HUES48 (cell line): ENCODE measurements around the gene SVIL.

Experiments used
- H3K27ac ChIP-seq: one replicate; pipeline ENCODE4 v1.7.0; 2013; ENCODE audit warnings: low read depth, low read length, inconsistent platforms
- H3K27me3 ChIP-seq: 2 replicates; pipeline ENCODE4 v1.6.1; 2013; ENCODE audit warnings: mild to moderate bottlenecking, low read length; ENCODE audit not compliant: control insufficient read depth, insufficient read depth
- H3K36me3 ChIP-seq: 2 replicates; pipeline ENCODE4 v1.6.1; 2013; ENCODE audit warnings: low read length; ENCODE audit not compliant: control insufficient read depth, insufficient read depth
- H3K4me1 ChIP-seq: 2 replicates; pipeline ENCODE4 v1.6.1; 2013; ENCODE audit warnings: mild to moderate bottlenecking, low read length; ENCODE audit not compliant: control insufficient read depth, insufficient read depth
- H3K4me3 ChIP-seq: 2 replicates; pipeline ENCODE4 v1.5.1; 2013; ENCODE audit warnings: mild to moderate bottlenecking, low read depth, low read length
- H3K9ac ChIP-seq: 2 replicates; pipeline ENCODE4 v1.6.1; 2013; ENCODE audit warnings: mild to moderate bottlenecking, low read depth, low read length, moderate library complexity
- H3K9me3 ChIP-seq: 2 replicates; pipeline ENCODE4 v1.6.1; 2013; ENCODE audit warnings: low read length; ENCODE audit not compliant: control insufficient read depth, insufficient read depth

The SVIL gene

GRCh38 chr10:29648983-29649268, 14.2 kb upstream of the SVIL start:
- no peaks in the 10 kb centered on the region for H3K36me3 ChIP-seq

DNA sequence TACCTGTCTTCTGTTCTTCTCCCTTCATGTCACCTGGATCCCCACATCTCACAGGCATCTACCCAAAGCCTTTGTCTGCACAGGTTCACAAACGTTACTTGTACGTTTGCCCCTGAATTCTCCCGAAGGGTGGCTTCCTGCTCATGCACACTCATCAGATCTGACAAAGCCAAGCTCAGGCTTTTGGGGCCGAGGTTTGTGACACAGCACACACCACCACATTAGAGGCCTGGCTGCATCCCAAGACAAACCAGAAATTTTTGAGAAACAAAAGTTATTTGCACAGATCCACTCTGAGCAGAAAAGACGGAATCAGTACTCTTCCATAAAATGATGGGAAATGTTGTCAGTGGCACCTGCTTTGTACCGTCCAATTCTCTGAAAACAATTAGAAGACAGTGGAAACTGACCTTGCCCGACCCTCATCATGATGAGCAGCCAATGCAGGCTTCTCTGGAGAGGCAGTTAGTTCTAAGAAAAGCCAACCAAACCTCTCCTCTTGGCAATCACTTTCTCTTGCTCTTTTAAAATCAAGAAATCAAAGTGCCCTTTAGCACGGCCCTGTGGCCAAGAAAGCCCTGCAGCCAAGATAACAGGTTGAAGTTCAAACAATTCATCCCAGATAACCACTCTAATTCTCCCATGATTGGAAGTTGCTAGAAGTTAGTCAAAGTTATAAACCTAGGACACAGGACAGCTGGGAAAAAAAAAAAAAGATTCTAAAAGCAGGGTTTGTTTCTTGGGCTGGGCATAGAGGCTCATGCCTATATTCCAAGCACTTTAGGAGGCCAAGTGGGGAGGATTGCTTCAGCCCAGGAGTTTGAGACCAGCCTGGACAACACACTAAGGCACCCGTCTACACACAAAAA, 13.6 kb upstream of the SVIL start:
- Histone ChIP-seq H3K9ac (no peak overlapping the region), H3K36me3 (no peaks in the 10 kb centered on the region), H3K9me3 (no peaks in the 10 kb centered on the region; the same call in 1 of the 2 replicates), H3K4me3 (no peak overlapping the region), H3K27me3 (no peaks in the 10 kb centered on the region), H3K27ac (peak overlapping the region; percentile 20), H3K4me1 (peaks cover 23% of the 10 kb centered on the region)

More at GRCh38 chr10:29648983-29649268, 14.2 kb upstream of the SVIL start:
- Histone ChIP-seq H3K9ac (no peak overlapping the region), H3K27ac (no peak overlapping the region), H3K27me3 (no peaks in the 10 kb centered on the region), H3K4me3 (no peak overlapping the region), H3K9me3 (no peaks in the 10 kb centered on the region; the same call in 1 of the 2 replicates), H3K4me1 (peaks cover 19% of the 10 kb centered on the region)

DNA sequence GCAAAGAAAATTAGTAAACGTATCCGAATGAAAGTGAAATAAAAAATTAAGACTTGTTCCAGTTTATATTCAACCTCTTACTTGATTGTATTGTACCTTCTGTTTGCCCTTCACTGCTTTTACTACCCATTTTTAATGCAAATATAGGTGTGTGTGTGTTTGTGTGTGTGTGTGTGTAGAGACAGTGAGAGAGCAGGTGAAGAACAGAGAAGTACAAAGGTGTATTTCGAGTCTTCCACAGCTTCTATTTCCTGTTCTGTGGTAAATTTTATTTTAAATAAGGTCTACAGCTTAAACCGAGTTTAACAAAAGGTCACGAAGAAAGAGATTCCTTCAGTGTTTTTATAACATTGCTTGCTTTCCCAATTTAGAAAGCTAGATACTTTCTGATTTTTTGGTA, 12.7 kb upstream of the SVIL start:
- no peak overlapping the region for H3K27ac ChIP-seq
- no peaks in the 10 kb centered on the region for H3K36me3 ChIP-seq
- H3K27me3 ChIP-seq, result no peaks in the 10 kb centered on the region
- H3K4me1 ChIP-seq, result peaks cover 27% of the 10 kb centered on the region
- no peak overlapping the region for H3K9ac ChIP-seq
- H3K4me3 ChIP-seq, result no peak overlapping the region
- no peaks in the 10 kb centered on the region; the same call in 1 of the 2 replicates for H3K9me3 ChIP-seq

DNA sequence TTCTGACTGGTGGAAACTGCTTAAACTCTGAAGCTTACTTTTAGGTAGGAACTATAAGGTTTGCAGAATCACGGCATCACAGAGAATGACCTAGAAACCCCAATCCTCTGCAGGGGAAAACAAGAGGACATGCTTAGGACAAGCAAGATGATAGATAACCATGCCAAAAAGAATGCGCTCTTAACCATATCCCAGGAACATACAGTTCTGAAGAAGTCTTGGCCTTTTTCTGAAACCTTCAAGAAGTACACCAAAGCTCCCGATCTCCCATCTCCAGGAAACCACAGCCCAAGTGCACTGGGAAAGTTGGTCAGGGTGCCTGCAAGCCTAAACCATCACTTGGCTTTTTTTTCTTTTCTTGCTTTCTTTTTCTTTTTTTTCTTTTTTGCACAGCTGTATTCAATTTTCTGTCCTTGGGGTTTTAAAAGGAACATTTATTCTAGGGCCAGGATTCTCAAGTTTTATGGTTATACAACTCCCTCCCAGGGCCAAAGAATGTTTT, 12.2 kb upstream of the SVIL start:
- no peak overlapping the region for H3K4me3 ChIP-seq
- H3K4me1 ChIP-seq, result peaks cover 27% of the 10 kb centered on the region
- H3K27me3 ChIP-seq, result no peaks in the 10 kb centered on the region
- H3K9ac ChIP-seq, result no peak overlapping the region
- H3K36me3 ChIP-seq, result no peaks in the 10 kb centered on the region
- H3K27ac ChIP-seq, result no peak overlapping the region
- no peaks in the 10 kb centered on the region for H3K9me3 ChIP-seq

DNA sequence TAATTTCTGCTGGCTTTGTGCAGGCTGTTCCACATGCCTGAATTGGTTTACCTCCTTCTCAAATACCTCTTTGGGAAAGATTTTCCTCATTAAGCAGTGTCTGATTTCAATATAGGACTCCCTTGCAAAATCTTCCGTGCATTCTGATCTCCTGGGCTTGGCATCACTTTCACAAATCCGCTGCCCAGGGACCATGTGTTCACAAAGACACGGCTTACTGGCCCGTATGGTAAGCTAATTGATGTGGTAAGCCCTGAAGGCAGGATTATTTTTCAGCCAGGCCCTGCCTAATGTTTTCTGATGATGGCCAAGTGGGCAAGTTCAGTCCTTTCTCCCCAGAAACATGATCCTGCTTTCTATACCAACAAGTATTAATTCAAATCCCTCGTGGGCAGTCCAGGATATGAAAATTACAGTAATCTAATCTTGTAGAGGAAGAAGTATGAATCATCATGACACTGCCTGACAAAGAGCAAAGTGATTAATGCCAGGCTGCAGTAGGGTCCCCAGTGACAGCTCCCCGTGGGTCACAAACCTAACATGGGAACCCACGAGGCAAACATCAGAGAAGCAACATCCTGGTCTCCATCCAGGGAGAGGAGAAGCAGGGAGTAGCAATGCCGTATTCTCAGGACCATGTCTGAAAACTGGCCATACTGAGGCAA, 11.6 kb upstream of the SVIL start:
- Histone ChIP-seq H3K27ac (no peak overlapping the region), H3K4me1 (peaks cover 27% of the 10 kb centered on the region), H3K36me3 (no peaks in the 10 kb centered on the region), H3K9ac (no peak overlapping the region), H3K4me3 (no peak overlapping the region), H3K27me3 (no peaks in the 10 kb centered on the region), H3K9me3 (no peaks in the 10 kb centered on the region)

DNA sequence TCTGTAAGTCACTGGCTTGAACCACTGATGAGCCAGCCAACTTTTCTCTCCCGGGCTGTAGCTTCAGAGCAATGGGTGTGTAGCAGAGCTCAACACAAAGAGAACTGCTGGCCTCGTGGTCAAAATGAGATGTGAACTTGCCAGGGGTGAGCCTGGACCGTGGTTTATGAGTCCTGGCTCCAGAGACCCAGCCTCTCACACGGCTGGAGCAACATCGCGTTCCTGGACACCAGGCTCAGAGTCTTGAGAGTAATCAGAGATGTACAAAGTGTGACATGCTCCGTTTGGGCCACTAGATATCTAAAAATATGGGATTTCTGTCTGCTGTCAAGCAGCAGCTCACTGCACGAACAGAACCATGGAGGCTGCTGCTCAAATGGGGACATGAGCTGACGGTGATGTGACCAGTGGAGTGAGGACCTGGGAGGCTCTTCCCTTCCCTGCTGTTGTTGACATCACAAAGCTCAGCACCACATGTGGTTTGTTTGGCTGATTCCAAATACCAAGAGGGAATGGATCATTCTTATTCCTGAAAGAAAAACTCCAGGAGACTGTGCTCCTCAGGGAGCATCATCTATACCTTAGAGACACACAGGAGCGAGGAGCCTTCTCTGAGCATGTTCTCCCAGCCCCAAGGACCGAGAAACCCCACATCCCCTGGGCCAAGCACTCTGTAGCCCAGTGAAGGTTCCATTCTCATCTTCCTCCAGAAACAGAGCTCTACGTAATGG, 9.2 kb upstream of the SVIL start:
- H3K4me3 ChIP-seq, result no peak overlapping the region
- peak overlapping the region; percentile 42 for H3K27ac ChIP-seq
- no peaks in the 10 kb centered on the region for H3K27me3 ChIP-seq
- H3K9me3 ChIP-seq, result no peaks in the 10 kb centered on the region
- H3K36me3 ChIP-seq, result no peaks in the 10 kb centered on the region
- H3K9ac ChIP-seq, result no peak overlapping the region
- H3K4me1 ChIP-seq, result peaks cover 27% of the 10 kb centered on the region

DNA sequence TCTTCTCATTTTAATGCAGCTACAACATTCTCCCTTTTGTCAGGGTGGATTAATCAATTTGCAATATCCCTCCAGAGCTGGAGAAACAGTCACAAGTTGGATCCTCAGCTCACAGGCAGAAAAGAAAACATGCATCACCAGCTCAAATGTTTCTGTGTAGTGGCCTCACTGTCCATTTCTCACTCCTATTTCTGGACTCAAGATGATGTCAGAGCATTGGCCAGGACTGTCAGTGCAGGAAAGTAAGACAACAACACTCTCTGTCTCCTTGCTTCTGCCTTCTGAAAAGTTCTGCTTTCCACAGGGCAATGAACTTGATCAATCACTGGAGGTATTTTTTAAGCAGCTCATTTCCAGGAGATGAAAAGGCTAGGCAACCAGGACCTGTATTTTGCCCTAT, 8.2 kb upstream of the SVIL start:
- Histone ChIP-seq H3K4me1 (peaks cover 22% of the 10 kb centered on the region), H3K9ac (no peak overlapping the region)

DNA sequence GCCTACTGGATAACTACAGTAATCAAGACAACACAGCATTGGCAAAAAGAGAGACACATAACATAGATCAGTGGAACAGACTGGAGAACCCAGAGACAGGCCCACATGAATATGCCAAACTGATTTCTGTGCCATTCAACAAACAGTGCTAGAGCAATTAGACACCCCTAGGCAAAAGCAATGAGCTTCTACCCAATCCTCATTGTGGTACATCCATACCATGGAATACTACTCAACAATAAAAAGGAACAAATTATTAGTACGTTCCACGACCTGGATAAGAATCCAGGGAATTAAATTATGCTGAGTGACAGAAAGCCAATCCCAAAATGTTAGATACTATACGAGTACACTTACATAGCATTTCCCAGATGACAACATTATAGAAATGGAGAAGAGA, 2.8 kb upstream of the SVIL start:
- no peak overlapping the region for H3K9ac ChIP-seq
- no peaks in the 10 kb centered on the region for H3K27me3 ChIP-seq
- H3K4me1 ChIP-seq, result peaks cover 34% of the 10 kb centered on the region
- H3K9me3 ChIP-seq, result no peaks in the 10 kb centered on the region
- H3K4me3 ChIP-seq, result no peak overlapping the region
- no peak overlapping the region for H3K27ac ChIP-seq
- H3K36me3 ChIP-seq, result no peaks in the 10 kb centered on the region

More for the DNA sequence above, 8.2 kb upstream of the SVIL start:
- H3K9me3 ChIP-seq, result no peaks in the 10 kb centered on the region
- H3K27me3 ChIP-seq, result no peaks in the 10 kb centered on the region
- no peaks in the 10 kb centered on the region for H3K36me3 ChIP-seq
- H3K27ac ChIP-seq, result no peak overlapping the region
- H3K4me3 ChIP-seq, result no peak overlapping the region

DNA sequence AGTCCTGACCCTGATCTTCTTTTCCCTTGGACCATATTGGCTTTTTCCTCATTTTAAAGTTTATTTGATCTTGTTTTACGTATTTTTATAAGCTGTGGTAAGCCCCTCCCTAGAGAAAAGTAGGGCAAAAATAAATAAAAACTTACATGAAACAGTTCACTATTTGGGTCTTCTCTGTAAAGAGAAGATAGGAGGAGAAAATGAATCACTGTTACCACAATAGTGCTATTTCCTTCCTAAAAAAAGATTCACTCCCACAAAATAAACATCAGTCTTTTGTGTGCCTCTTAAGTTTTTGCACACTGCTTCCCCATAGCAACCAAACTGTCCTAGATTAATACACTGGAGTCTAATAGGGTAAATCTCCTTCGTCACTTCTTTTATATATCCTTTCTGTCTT, 1.4 kb upstream of the SVIL start:
- H3K4me3 ChIP-seq, result no peak overlapping the region
- no peaks in the 10 kb centered on the region for H3K27me3 ChIP-seq
- no peaks in the 10 kb centered on the region for H3K36me3 ChIP-seq
- peaks cover 35% of the 10 kb centered on the region for H3K4me1 ChIP-seq
- peak overlapping the region; percentile 86 for H3K27ac ChIP-seq
- H3K9me3 ChIP-seq, result no peaks in the 10 kb centered on the region
- H3K9ac ChIP-seq, result no peak overlapping the region

DNA sequence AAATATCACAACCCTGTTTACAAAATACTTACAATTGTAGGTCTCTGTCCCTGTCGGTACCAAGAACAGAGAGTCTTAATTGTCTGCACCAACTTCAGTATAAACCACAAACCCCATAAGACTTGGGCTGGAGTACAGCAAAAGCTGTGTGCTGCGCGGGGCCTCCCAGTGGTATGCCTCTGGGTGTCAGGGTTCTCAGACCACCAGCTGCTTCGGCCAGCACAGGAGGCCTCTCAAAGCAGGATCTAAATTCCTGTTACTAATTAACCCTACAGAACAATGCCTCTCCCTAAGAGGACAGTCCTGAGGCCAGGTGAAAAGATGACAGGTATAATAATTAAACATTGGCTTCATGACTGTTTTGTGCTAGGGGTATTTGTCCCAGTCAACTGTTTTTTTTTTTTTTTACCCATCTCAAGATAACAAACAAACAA, 957 bp upstream of the SVIL start:
- Histone ChIP-seq H3K27ac (peak overlapping the region; percentile 86), H3K4me1 (peaks cover 35% of the 10 kb centered on the region), H3K9ac (peak overlapping the region; percentile 17), H3K4me3 (peak overlapping the region; percentile 30; the same call in 1 of the 2 replicates), H3K36me3 (no peaks in the 10 kb centered on the region), H3K27me3 (no peaks in the 10 kb centered on the region), H3K9me3 (no peaks in the 10 kb centered on the region)
